Endothelial cell of umbilical vein (primary cell): ENCODE measurements around the gene ASIC1. TPM values are rescaled to one million over a fixed set of nuclear protein-coding genes. Genes with fewer than 3 reads are reported as not detected.

Experiments
- BruUV-seq: library from RNA; stranded (reverse); fragments of 400-500 nt; replicated peaks from 2 replicates; lab custom pipeline; 2021; lab: Mats Ljungman, UMichigan
- CTCF ChIA-PET: fragments of 300-600, 350-600 bp; sonication (Branson Sonifier 250); formaldehyde crosslinking; loops from one replicate; lab custom pipeline; 2021; ENCODE audit warnings: antibody characterized with exemption, inconsistent platforms; lab: Charles Lee
- POLR2A ChIA-PET: fragments of 300-600, 350-600 bp; sonication (Branson Sonifier 250); formaldehyde crosslinking; loops from one replicate; lab custom pipeline; 2021; ENCODE audit warnings: antibody characterized with exemption, inconsistent platforms; lab: Charles Lee
- DNase-seq: peaks from one replicate; pipeline ENCODE4 v3.0.0-alpha.2; 2011; ENCODE audit warnings: low read depth, low spot score
- FAIRE-seq: peaks from 2 replicates; lab custom pipeline; 2011; peaks lifted over from hg19 to GRCh38; lab: Jason Lieb, UNC
- H2AFZ ChIP-seq: 2 replicates; pipeline ENCODE4 v1.6.0; 2012; ENCODE audit warnings: low read depth, low read length, control low read depth, inconsistent platforms
- H3K27ac ChIP-seq: 2 replicates; pipeline ENCODE4 v1.5.1; 2011; ENCODE audit warnings: low read depth, mild to moderate bottlenecking, control low read depth, low read length, moderate library complexity; ENCODE audit not compliant: insufficient read depth
- H3K27me3 ChIP-seq, 2 experiments: 2 replicates each; pipeline versions ENCODE4 v1.6.0 to v1.6.1; 2011; ENCODE audit warnings: low read length in 2 of 2, mixed read lengths in 1 of 2; ENCODE audit not compliant: control insufficient read depth in 2 of 2, insufficient read depth in 2 of 2
- H3K36me3 ChIP-seq, 2 experiments: 2 replicates in 1 of 2; 3 replicates in 1 of 2; pipeline ENCODE4 v1.5.1; 2011; ENCODE audit warnings: low read length in 2 of 2, mild to moderate bottlenecking in 1 of 2, moderate library complexity in 1 of 2; ENCODE audit not compliant: control insufficient read depth in 2 of 2, insufficient read depth in 2 of 2; ENCODE audit errors: extremely low read depth in 1 of 2
- H3K4me1 ChIP-seq: 3 replicates; pipeline ENCODE4 v1.5.1; 2011; ENCODE audit warnings: mild to moderate bottlenecking, low read length; ENCODE audit not compliant: control insufficient read depth, insufficient read depth; ENCODE audit errors: extremely low read depth
- H3K4me2 ChIP-seq: 2 replicates; pipeline ENCODE4 v1.6.1; 2011; ENCODE audit warnings: low read length, control low read depth, mixed read lengths; ENCODE audit not compliant: insufficient read depth
- H3K4me3 ChIP-seq, 3 experiments: fragments of 200-600 bp in 1 of 3; sonication (generic), shearing (Covaris generic) in 1 of 3; replicated peaks in 1 of 3; 2 replicates each; pipeline ENCODE4 v1.5.1; 2011 to 2016; ENCODE audit warnings: control low read depth in 3 of 3, low read length in 3 of 3, mild to moderate bottlenecking in 2 of 3, inconsistent platforms in 1 of 3, low read depth in 1 of 3, moderate library complexity in 1 of 3; ENCODE audit not compliant: insufficient read depth in 1 of 3
- H3K79me2 ChIP-seq: 2 replicates; pipeline ENCODE4 v1.6.0; 2012; ENCODE audit warnings: low read length, inconsistent platforms; ENCODE audit not compliant: control insufficient read depth, insufficient read depth
- H3K9ac ChIP-seq: replicated peaks from 2 replicates; pipeline ENCODE3; 2011; ENCODE audit warnings: low read length, control low read depth; ENCODE audit not compliant: insufficient read depth; ENCODE audit errors: extremely low read depth
- H3K9me1 ChIP-seq: replicated peaks from 3 replicates; pipeline ENCODE4 v1.6.0; 2011; ENCODE audit warnings: mild to moderate bottlenecking, low read length; ENCODE audit not compliant: control insufficient read depth, insufficient read depth; ENCODE audit errors: extremely low read depth
- H3K9me3 ChIP-seq: replicated peaks from 2 replicates; pipeline ENCODE4 v1.5.1; 2012; ENCODE audit warnings: low read length, inconsistent platforms; ENCODE audit not compliant: control insufficient read depth, insufficient read depth
- H4K20me1 ChIP-seq: replicated peaks from 2 replicates; pipeline ENCODE3; 2011; ENCODE audit warnings: mild to moderate bottlenecking, low read length; ENCODE audit not compliant: control insufficient read depth, insufficient read depth; ENCODE audit errors: extremely low read depth
- CTCF ChIP-seq, 2 donors: IDR thresholded peaks; 1 replicate in 1 of 2; 2 replicates in 1 of 2; pipeline ENCODE4 v1.5.1; 2011; ENCODE audit warnings: low read length in 2 of 2, mild to moderate bottlenecking in 2 of 2, moderate library complexity in 2 of 2, control low read depth in 1 of 2, inconsistent platforms in 1 of 2, low read depth in 1 of 2; ENCODE audit not compliant: insufficient read depth in 1 of 2; ENCODE audit errors: extremely low read depth in 1 of 2
- EZH2 ChIP-seq: IDR thresholded peaks from 2 replicates; pipeline ENCODE4 v1.6.1; 2012; ENCODE audit warnings: borderline replicate concordance, low read depth, mild to moderate bottlenecking, moderate library complexity, low read length, inconsistent platforms; ENCODE audit not compliant: severe bottlenecking
- JUN ChIP-seq: IDR thresholded peaks from 2 replicates; pipeline ENCODE4 v1.6.1; 2011; ENCODE audit warnings: borderline replicate concordance, low read depth; ENCODE audit not compliant: insufficient read length, insufficient read depth
- POLR2A ChIP-seq: IDR thresholded peaks from 2 replicates; pipeline ENCODE4 v1.6.1; 2012; ENCODE audit warnings: low read depth, mild to moderate bottlenecking, control low read depth, low read length
- POLR2AphosphoS5 ChIP-seq: IDR thresholded peaks from 2 replicates; pipeline ENCODE4 v1.6.1; 2012; ENCODE audit warnings: low read depth, mild to moderate bottlenecking, control low read depth, low read length, moderate library complexity; ENCODE audit not compliant: insufficient read depth
- dilution Hi-C: fragments of 300-500 bp; cut with MboI; formaldehyde crosslinking; loops from one replicate; pipeline ENCODE4 v1.15.0; 2019; ENCODE audit warnings: low sequenced_read_pairs; ENCODE audit not compliant: extremely low pct_ligation_motif_present
- intact Hi-C: fragments of 100-400 bp; cut with micrococcal nuclease; formaldehyde crosslinking; loops from one replicate; pipeline ENCODE4 v1.10.0; 2022
- polyA plus RNA-seq, 4 experiments: library from polyadenylated mRNA; depleted of rRNA in 3 of 4; stranded (reverse) in 3 of 4; unstranded in 1 of 4; fragments of >200 nt; gene quantifications; 2 replicates each; pipeline versions ENCODE4 v1.2.1 to v1.2.3, GENCODE V29; 2011 to 2012; ENCODE audit warnings: missing spikeins in 1 of 4
- total RNA-seq: library from RNA; stranded (reverse); gene quantifications from 2 replicates; pipeline ENCODE4 v1.2.3, GENCODE V29; 2021

The ASIC1 gene
- total and polyA plus RNA-seq, 2 donors (not counting 3 experiments of a cell fraction or from before 2014, with no cell fraction given): 0.53 to 0.66 TPM

- no peaks in the 10 kb centered on the region for H3K36me3 ChIP-seq
- BruUV-seq: no TSS peak
- FAIRE-seq (no peak), DNase-seq (no peak)
- no peaks in the 10 kb centered on the region for H3K9me3 ChIP-seq
- no peaks in the 10 kb centered on the region for H3K9me1 ChIP-seq
- no peak overlapping the region for H3K9ac ChIP-seq
- H3K79me2 ChIP-seq: no peaks in the 10 kb centered on the region
- H3K27ac ChIP-seq: no peak overlapping the region
- TF ChIP-seq POLR2AphosphoS5 (no peak), POLR2A (no peak), EZH2 (peak; percentile 9), JUN (no peak), CTCF (IDR thresholded peaks at IDR 0.05; ENCODE audit: extremely low read depth in 1 of 2, insufficient read depth in 1 of 2, low read depth in 1 of 2, low read length in 2 of 2) (no peak)
- ChIA-PET POLR2A (no interaction called here), CTCF (interaction anchor here (0.6 to 11.2 kb wide), 9 partner anchors 12 to 194 kb away, joined by 3 to 191 read pairs (median 4); no protein-coding TSS in a partner anchor)
- no peak overlapping the region for H2AFZ ChIP-seq
- no peaks in the 10 kb centered on the region for H4K20me1 ChIP-seq
- no peak overlapping the region for H3K4me2 ChIP-seq
- H3K4me1 ChIP-seq: no peaks in the 10 kb centered on the region
- no peak overlapping the region for H3K4me3 ChIP-seq
- dilution Hi-C loops (loop anchor here (25.0 kb wide), 1 partner anchor 88 kb away; the partner anchor contains the start of genes AQP2, AQP5 and AQP6), intact Hi-C loops (no loop called here)
- H3K27me3 ChIP-seq: peaks cover 40 to 54% of the 10 kb centered on the region in 2 experiments
Measured at GRCh38 chr12:50050119-50050385, 7.3 kb upstream of the ASIC1 start.
